ENCODE measurements around the gene C19orf33. TPM values are rescaled to one million over a fixed set of nuclear protein-coding genes. Genes with fewer than 3 reads are reported as not detected.

C19orf33 gene
- total RNA-seq, 1 donor from 2014 or later: 46.8 TPM

DNA sequence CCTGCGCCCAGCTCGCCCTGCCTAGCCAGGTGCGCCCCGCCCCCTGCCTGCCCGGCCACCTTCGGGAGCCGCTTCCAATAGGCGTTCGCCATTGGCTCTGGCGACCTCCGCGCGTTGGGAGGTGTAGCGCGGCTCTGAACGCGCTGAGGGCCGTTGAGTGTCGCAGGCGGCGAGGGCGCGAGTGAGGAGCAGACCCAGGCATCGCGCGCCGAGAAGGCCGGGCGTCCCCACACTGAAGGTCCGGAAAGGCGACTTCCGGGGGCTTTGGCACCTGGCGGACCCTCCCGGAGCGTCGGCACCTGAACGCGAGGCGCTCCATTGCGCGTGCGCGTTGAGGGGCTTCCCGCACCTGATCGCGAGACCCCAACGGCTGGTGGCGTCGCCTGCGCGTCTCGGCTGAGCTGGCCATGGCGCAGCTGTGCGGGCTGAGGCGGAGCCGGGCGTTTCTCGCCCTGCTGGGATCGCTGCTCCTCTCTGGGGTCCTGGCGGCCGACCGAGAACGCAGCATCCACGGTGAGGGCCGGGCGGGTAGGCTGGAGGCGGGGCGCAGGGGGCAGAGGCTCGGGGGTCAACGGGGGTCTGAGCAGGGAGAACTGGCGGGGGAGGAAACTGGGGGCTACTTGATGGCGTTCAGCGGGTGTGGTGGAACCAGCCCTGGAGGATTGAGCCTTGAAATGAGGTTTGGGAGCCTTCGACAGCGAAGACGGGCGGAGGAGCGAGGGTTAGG lies 39.4 kb upstream of the C19orf33 start, which contains the start of gene SPINT2:
Gene SPINT2, plus strand, starts transcription at position 88 of the 727 bp plus-strand sequence. Its CDS starts 320 bp downstream, at position 408.
- peaks cover 42% of the 10 kb centered on the region for H3K4me1 Mint-ChIP-seq (ENCODE audit: unreplicated experiment)
- H3K36me3 Mint-ChIP-seq: no peaks in the 10 kb centered on the region
- H3K4me3 Mint-ChIP-seq: peak within 1 kb of the TSS; percentile 88
- H3K27me3 Mint-ChIP-seq: peaks cover 6% of the 10 kb centered on the region
- no peaks in the 10 kb centered on the region for H3K9me3 Mint-ChIP-seq
- H3K27ac Mint-ChIP-seq: peak within 1 kb of the TSS; percentile 94
- TF ChIP-seq, protein P1, sequence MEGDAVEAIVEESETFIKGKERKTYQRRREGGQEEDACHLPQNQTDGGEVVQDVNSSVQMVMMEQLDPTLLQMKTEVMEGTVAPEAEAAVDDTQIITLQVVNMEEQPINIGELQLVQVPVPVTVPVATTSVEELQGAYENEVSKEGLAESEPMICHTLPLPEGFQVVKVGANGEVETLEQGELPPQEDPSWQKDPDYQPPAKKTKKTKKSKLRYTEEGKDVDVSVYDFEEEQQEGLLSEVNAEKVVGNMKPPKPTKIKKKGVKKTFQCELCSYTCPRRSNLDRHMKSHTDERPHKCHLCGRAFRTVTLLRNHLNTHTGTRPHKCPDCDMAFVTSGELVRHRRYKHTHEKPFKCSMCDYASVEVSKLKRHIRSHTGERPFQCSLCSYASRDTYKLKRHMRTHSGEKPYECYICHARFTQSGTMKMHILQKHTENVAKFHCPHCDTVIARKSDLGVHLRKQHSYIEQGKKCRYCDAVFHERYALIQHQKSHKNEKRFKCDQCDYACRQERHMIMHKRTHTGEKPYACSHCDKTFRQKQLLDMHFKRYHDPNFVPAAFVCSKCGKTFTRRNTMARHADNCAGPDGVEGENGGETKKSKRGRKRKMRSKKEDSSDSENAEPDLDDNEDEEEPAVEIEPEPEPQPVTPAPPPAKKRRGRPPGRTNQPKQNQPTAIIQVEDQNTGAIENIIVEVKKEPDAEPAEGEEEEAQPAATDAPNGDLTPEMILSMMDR (conservative IDR thresholded peaks at IDR 0.05): peak; percentile 23
- peak; percentile 89 for DNase-seq (ENCODE audit: extremely low spot score, unreplicated experiment)

DNA sequence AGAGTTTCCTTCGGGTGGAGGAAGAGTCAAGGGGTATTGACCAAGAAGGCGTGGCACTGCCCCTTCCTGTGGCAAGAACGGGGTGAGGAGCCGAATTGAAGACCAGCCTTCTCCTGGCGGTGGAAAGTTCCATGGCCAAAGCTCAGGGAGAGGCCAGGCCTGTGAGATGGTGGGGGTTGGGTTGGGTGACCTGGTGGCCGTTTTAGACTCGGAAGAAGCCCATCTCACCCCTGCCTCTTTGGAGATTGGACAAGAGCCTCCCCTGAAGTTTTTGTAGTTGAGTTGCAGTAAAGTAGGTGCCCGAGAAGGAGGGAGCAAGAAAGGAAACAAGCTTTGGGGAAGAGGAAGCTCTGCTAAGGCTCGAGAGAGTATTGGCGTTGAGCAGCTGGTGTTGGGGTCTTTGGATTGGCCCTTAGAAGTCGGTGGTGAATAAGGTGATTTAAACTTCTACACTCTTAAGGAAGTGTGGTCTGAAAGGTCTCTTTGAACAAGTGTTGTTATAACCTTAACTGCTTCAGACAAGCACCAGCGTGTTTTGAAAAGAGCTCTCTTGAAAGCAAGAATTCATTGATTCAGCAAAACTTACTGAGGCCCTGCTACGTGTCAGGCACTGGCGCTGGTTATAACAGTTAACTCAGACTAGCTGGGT lies 38.7 kb upstream of the C19orf33 start:
- Mint-ChIP-seq H3K4me3 (peak overlapping the region; percentile 88), H3K27ac (peak overlapping the region; percentile 93), H3K27me3 (peaks cover 6% of the 10 kb centered on the region), H3K9me3 (no peaks in the 10 kb centered on the region), H3K4me1 (ENCODE audit: unreplicated experiment) (peaks cover 48% of the 10 kb centered on the region), H3K36me3 (no peaks in the 10 kb centered on the region)
- DNase-seq (ENCODE audit: extremely low spot score, unreplicated experiment): no peak
- TF ChIP-seq, protein P1 (conservative IDR thresholded peaks at IDR 0.05): no peak

DNA sequence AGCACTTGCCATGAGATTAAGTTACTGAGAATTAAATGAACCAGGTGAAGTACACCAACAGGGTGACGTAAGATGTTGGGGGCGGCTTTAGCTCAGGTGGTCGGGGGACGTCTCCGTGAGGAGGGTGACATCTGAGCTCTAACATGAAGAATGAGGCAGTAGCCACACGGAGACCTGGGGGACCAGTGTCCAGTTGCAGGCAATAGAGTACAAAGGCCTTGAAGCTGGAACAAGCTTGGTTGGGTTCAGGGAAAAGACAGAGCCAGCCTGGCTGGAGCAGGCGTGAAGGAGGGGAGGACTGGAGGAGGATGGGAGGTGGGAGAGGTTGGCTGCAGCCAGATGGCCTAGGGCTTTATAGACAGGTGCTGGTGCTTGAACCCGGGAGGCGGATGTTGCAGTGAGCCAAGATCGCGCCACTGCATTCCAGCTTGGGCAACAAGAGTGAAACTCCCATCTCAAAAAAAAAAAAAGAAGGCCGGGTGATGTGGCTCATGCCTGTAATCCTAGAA lies 38.1 kb upstream of the C19orf33 start:
- H3K4me3 Mint-ChIP-seq: peak overlapping the region; percentile 88

DNA sequence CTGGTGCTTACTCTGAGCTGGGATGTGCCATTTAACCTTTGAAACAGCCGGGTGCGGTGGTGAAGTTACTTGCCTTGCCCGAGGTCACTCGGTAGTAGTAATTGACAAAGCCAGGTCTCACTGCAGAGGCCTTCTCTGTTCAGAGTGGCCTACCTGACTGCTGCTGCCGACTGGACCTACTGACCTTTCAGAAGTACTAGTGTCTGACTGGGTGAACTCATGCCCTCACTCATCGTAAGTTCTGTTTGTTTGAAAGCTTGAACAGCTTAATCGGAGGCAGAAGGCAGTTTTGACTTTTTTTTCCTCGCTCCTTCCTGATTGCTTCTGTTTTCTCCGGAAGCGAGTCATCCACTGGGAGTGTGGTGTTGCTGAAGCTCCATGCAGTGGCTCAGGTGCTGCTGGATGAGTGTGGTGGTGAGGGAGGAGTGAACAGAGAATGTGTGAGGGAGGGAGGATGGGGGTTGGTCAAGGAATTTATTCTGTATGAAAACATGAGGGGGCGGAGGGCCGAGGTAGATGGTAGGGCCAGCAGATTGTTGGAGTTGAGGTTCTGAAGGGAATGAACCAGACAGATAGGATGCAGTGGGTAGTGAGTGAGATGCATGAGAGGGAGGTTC lies 37.0 kb upstream of the C19orf33 start:
- no peak for DNase-seq (ENCODE audit: extremely low spot score, unreplicated experiment)
- Mint-ChIP-seq H3K36me3 (peaks cover 4% of the 10 kb centered on the region), H3K27ac (peak overlapping the region; percentile 93), H3K9me3 (no peaks in the 10 kb centered on the region), H3K27me3 (peaks cover 6% of the 10 kb centered on the region), H3K4me1 (ENCODE audit: unreplicated experiment) (peaks cover 57% of the 10 kb centered on the region), H3K4me3 (peak overlapping the region; percentile 88)
- TF ChIP-seq, protein P1 (conservative IDR thresholded peaks at IDR 0.05): no peak

More for the DNA sequence above, 38.1 kb upstream of the C19orf33 start:
- DNase-seq (ENCODE audit: extremely low spot score, unreplicated experiment): no peak
- Mint-ChIP-seq H3K36me3 (peaks cover 3% of the 10 kb centered on the region), H3K9me3 (no peaks in the 10 kb centered on the region), H3K27ac (peak overlapping the region; percentile 93), H3K4me1 (ENCODE audit: unreplicated experiment) (peaks cover 54% of the 10 kb centered on the region), H3K27me3 (peaks cover 6% of the 10 kb centered on the region)
- TF ChIP-seq, protein P1 (conservative IDR thresholded peaks at IDR 0.05): no peak

DNA sequence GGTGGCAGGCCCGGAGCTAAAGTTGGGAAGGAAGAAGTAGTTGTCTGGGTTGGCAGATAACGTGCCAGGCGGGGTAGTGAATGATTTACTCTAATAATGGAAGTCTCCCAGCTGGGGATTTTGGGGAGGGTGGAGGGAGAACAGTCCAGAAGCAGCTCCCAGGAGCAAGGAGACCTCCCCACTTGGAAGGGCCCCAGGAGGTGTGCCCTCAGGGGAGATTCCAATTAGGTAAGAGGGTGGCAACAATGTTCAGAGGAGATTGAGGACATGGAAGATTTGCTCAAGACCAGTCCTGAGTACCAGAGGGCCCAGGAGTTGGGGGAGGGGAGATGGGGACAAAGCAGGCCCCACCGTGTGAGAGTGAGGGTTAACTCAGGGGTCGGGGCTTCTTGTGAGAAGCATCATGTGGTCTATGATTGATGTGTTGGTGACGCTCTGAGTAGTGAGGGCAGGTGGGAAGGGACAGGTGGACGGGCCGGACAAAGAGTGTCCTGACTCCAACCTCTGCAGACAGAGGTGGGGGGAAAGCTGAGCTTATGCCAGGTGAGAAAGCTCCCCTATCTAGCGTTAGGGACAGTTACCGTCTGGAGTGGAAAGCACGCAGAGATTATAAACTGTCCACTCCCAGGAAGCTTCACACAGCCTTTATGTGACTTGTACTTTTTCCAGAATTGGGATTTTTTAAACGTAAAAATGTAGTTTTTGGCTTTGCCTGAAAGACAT lies 36.1 kb upstream of the C19orf33 start:
- H3K36me3 Mint-ChIP-seq: peaks cover 7% of the 10 kb centered on the region
- no peaks in the 10 kb centered on the region for H3K9me3 Mint-ChIP-seq
- H3K27me3 Mint-ChIP-seq: peaks cover 6% of the 10 kb centered on the region
- H3K27ac Mint-ChIP-seq: peak overlapping the region; percentile 93
- no peak for DNase-seq (ENCODE audit: extremely low spot score, unreplicated experiment)
- H3K4me3 Mint-ChIP-seq: peak overlapping the region; percentile 88
- H3K4me1 Mint-ChIP-seq (ENCODE audit: unreplicated experiment): peaks cover 61% of the 10 kb centered on the region
- TF ChIP-seq, protein P1 (conservative IDR thresholded peaks at IDR 0.05): no peak
